DMS153 (cell line): ENCODE measurements around the gene GSG1L.

Experiments used
- DNase-seq: peaks from one replicate; lab custom pipeline; 2025; lab: John Stamatoyannopoulos, UW

The GSG1L gene

DNA sequence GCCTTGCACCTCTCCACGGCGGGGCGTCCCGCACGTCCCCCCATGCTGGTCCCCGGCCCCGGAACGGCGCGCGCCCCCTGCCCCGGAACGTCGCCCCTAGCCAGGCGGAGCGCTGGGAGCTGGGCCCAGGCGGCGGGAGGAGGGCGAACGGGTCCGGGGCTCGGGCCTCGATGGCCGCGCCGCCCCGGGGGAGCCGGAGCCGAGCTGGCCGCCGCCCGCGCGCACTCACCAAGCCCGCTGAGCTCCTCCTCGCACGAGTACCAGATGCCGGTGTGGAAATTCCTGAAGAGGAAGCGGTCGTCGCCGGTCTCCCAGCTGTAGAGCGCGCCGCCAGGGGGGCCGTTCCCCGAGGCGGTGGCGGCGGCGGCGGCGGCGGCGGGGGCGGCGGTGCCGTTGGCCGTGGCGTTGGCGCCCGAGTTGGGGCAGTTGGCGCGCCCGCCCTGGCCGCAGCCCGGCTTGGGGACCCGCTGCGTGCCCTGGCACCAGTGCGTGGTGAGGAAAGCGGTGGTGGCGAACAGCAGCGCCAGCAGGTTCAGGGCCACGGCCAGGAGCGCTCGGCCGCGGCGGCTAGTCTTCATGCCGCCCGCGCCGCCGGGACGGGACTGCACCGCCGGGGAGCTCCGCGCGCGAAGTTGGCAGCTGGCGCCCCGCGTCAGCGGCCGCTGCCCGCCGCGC is 530 bp downstream of the GSG1L start:
- DNase-seq, result no peak

DNA sequence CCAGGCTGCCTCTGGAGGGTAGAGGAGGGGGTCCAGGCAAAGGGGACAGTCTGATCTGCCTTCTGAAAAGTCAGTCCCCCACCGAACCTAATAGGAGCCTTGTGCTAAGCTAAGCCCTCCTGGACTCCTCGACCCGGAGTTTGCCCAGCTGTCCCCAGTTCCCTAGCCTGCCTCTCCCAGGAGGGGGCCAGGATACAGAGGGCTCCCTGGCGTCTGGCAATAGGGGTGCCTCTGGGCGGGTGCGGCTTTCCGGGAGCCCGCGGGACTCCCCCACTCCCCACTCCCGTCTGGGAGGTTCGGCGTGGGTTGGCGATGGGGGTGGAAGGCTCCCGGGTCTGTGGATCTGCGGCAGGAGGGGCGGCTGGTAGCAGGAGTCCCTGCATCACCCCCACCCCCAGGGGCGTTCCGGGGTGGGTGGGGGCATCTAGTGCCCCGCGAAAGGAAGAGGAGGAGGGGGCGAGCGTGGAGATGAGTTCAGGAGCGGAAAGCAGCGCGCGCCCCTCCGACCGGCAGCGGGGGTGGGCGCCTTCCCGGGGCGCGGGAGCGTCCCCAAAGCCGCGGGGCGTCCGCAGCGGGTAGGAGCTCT is 1.2 kb downstream of the GSG1L start:
- DNase-seq, result no peak

DNA sequence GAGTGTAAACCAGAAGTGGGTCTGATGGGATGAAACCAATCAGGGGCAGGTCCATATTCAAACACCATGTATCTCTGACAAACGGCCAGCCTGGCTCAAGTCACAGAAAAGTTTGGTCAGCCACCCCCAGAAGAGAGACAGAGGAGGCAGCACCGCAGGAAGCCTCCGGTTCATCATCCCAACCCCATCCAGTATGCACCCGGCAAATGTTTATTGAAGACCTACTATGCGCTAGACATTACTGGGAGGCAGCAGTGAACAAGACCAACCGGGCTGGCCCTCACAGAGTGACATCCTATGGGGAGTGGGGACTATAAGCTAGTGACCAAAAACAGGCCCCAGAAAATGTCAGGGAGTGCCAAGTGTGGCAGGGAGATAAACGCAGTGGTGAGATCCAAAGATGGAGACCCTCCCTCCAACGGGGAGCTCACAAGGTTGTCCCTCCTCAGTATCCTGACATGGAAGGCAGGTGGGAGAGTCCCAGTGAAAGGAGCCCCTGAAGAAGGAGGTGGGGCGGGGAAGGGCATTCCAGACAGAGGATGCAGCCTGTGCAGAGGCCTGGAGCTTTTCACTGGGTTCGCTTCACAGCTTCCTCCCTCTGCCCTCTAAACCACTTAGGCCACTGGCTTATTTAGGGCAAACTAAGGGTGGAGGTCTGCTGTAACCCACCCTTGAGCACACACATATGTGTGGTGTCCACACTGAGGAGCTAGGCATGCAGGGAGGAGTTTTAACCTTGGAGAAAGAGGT is 2.0 kb downstream of the GSG1L start:
- no peak for DNase-seq

DNA sequence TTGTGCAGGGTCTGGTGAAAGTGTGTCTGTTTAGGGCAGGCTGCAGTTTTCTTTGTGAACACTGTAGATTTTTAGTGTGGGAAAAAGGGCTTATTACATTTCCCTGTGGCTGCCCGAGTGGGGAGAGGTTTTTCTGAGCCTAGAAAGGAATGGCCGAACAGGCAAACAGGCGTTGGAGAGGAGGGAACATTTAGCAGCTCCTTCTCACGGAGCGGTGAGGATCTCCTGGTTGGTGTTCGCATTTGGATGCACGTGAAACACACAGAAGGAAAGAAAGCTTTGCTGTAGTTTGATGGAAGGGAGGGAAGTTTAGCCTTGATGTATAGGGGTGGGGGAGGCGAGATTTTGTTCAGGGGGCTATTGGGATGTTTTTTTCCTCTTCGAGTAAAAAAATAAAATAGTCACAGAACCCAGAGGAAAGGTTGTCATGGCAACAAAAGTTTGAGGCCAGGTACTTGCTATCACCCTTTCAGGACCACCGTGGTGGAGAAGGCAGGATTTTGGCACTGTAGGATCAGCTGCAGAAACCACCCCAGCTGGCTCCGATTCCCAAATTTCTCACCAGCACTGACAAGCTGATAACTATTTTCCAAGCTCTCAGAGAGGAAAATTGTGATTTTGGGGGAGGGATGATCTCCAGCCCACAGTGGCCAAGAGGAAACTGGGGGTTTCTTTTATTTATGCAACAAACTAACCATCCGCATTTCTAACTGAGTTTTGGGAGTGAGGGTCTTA is 3.5 kb downstream of the GSG1L start:
- DNase-seq, result no peak

DNA sequence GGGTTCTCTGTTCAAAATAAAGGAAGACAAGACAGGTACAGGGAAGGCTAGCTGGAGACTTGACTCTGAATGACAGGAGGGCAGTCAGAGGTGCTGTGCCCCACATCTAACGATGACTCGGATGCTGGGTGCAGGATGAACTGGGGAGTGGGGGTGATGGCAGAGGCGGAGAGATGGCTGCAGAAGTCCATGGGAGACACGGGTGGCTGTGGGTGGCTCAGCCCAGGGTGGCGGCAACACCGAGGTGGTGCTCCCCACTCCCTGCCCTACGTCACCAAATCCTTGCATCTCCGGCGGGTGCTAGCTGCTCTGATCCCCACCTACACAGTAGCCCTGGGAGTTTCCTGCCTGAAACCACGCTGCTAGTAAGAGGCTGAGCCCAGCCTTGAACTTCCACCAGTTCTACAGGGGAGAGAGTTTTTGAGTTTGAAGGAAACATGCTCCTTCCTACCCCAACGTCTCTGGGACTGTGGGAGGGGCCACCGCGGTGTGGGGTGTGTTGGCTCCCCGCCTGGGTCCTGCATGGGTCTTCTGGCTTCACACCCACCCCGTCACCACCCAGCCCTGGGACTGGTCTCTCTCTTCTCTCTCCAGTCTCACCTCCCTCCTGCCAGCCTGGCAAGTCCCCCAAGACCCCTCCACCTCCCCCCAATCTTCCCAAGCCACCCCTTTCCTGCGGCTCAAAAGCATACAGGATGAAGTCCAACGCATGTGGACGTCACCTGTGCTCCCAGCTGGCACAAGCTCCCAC is 4.5 kb downstream of the GSG1L start:
- no peak for DNase-seq

DNA sequence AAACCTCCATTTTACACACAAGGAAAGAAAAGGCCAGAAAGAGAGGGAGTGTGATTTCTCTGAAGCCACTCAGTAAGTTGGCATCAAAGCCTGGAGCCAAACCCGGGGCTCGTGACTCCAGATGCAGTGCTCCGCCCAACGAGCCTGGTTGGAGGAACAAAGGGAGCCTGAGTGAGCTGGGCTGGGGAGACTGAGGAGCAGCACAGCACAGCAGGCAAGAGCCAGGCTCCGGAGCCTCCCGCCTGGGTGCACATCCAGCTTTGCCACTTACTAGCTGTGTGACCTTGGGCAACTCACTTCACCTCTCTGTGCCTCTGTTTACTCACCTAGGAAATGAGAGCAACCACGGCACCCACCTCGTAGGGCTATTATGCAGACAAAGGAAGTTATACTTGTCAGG is 5.6 kb downstream of the GSG1L start:
- DNase-seq, result no peak

DNA sequence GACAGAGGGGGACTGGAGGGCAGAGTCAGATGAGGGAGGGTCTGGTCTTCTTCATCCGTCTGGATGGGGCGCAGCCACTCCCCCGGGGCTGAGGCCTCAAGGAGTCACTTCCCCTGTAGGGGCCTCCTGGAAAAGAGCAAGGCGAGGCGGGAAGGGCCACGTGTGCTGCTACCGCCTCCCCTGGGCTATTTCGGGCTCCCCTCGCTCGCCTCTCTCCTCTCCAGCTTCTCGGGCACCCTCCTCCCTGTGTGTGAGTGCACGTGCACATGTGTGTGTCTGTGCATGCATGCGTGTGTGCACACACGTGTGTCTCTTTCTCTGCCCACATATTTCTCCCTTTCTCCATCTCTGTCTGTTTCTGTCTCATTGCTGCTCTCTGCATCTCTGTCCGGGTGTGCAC is 10.1 kb downstream of the GSG1L start:
- no peak for DNase-seq

DNA sequence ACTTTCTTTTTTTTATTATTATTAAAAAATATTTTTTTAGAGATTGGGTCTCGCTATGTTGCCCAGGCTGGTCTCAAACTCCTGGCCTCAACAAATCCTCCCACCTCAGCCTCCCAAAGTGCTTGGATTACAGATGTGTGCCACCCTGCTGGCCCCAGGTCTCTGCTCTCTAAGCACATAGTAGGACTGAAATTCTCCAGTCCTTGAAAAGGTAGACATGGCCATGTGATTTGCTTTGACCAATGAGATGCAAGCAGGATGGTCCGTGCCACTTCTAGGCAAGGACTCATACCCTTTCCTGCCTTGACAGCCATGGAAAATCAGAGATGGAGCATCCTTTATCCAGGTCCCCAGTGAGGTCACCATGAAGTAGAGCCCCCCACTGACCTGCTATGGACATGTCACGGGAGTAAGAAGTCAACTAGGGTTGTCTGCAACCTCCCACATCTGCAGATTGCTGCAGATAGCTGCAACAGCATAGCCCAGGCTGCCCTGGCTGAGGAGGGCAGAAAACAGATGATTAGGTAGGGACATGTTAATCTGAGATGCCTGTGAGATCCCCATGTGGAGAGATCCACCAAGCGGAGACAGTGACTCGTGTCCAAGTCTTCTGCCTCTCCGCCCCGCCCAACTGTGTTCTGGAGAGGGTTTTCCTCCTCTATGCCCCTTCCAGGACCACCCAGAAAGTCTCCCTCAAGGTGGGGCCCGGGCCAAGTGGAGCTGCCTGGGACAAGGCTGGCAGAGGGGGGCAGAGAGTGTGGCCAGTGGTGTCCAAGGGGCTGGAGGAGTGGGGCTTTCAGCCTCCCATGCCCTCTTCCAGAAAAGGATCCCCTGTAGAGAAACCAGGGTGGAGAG is 11.0 kb downstream of the GSG1L start:
- DNase-seq, result no peak

DNA sequence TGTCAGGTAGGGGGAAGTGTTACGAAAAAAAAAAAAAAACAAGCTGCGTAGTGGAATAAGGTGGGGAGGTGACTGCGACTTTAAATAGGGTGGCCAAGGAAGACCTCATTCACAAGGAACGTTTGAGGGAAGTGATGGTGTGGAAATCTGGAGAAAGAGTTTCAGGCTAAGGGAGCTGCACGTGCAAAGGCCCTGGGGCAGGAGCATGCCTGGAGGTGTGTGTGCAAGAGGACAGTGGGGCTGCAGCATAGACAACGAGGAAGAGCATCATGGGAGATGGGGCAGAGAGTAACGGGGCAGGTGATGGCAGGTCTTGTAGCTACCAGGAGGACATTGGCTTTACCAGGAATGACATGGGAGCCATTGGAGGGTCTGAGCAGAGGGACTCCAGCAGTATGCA is 12.0 kb downstream of the GSG1L start:
- DNase-seq, result no peak

DNA sequence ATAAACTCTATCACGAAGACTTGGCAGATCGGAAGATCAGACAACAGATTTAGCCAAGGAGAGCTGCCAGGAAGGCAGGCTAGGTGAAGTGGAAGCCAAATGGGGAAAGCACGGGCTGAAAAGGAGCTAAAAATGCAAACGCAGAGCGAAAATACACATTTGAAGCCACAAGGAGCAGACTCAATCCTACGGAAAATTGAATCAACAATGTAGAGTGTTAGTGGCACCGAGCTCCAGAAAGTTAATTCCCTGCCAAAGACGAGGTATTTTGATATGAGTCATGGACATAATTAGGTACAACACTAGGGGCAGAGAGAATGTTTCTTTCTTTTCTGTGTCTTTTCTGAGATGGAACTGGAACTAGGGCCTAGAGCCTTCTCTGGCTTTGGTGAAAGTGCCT is 20.7 kb downstream of the GSG1L start:
- no peak for DNase-seq

DNA sequence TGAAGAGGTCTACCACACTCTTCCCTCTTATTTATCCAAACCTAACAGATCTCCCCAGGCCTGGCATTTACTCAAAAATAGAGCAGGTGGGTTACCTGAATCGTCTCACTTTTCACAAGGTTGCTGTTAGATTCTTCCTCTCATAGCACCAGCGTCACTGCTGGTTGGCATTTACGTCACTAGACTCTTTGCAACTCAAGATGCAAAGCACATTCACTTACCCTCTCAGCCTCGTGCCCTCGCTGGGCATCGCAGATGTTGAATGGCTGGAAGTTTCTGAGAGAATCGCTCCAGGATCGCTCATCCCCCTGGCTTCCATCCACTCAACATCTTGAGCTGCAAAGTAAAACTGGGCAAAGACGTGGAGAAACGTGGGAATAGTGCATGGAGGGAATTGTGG is 21.9 kb downstream of the GSG1L start:
- DNase-seq, result no peak

DNA sequence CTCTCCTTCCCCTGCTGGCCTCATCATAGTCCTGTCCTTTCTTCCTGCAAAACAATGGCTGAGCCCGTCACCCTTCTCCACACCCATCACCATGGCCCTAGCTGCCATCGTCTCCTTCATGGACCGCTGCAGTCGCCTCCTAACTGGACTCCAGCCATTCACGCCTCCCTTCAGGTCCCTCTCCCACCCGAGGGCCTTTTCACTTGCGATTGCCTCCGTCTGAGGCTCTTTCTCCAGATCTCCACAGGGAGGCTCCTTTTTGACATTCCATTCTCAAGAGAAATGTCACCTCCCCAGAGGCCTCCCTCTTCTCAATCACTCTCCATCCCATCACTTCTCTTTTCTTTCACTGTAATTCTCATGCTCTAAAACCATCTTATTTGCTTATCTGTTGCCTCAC is 23.5 kb downstream of the GSG1L start:
- no peak for DNase-seq

DNA sequence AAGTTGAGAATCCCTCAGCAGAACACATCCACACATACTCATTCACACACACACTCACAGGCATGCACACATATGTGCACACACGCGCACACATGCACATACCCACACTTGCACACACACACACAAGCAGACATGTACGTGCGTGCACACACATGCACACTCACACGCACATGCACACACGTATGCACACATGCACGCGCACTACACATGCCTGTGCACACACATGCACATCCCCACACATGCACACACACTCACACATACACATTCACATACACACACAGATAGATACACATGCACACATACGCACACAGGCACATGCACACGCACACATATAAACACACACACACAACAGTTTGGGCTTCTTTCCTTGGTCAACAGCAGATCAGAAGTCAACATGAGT is 24.0 kb downstream of the GSG1L start:
- DNase-seq, result no peak

DNA sequence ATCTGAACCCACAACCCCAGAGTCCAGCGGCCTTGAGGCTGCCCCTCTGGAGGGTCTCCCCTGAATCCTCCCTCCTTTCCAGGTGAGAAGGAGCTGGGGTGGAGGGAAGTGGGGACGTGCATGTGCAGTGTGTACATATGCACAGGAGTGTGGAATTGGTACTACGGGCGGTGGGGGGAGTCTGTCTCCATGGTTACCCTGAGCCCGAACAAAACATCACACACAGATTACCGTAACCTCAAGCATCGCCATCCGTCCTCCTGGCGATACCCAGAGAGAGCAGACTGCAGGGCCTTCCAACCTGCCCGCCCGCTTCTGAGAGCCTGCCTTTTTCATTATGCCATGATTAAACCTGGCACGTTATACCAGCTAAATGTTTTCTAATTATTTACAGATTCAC is 25.1 kb downstream of the GSG1L start:
- DNase-seq, result no peak

DNA sequence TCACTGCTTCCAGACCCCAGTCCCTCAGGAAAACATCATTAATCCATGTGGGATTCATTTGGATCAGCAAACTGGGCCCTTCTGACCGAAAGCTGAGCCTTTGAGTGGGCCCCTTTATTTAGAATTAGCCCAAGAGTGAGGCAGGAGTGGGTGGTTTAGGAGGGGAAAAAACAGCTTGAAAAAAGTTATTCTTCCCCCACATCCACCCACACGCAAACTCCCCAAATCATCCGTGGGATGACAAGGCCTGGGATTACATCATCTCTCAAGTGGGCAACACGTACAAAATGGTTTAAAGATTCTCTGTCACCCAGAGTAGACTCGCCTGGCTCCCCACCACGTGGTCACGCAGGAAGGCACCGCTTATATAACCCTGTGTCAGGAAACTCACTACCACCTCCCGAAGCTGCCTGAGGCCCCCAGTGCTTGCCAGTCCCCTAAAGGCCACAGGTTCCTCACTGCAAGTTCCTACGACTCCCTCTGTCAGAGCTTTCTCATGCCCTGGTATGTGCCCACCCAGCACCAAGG is 27.6 kb downstream of the GSG1L start:
- no peak for DNase-seq

DNA sequence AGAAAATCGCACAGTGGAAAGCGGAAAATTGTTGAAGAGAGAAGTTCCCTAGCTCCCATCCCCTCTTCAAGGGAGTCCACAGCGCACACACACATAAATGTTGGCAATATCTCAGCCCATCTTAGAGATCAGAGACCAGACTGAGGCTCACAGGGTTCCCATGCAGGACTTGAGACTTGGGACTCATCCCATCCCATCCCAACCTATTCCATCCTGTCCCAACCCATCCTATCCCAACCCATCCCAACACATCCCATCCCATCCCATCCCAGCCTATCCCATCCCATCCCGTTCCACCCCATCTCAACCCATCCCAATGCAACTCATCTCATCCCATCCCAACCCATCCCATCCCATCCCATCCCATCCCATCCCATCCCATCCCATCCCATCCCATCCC is 29.6 kb downstream of the GSG1L start:
- DNase-seq, result no peak

DNA sequence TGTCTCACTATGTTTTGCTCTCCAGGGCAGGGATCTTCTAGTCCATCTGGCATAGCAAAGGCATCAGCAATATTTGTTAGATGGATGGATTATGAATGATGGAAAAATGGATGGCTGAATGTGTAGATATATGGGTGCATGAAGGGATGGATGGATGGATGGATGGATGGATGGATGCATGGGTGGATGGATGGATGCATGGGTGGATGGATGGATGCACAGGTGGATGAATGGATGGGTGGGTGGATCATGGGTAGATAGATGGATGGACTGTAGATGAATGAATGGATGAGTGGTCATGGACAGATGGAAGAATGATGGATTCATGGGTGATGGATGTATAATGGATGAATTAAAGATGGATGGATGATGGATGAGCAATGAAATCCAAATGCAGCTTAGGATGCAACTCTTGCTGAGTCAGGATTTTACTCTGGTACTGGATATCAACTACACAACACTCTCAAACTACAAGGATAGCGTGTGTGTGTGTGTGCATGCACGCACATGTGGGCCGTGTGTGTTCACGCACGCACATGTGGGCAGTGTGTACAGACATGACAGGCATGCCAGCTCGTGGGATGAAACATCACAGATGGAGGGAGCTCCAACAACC is 34.0 kb downstream of the GSG1L start:
- DNase-seq, result no peak

DNA sequence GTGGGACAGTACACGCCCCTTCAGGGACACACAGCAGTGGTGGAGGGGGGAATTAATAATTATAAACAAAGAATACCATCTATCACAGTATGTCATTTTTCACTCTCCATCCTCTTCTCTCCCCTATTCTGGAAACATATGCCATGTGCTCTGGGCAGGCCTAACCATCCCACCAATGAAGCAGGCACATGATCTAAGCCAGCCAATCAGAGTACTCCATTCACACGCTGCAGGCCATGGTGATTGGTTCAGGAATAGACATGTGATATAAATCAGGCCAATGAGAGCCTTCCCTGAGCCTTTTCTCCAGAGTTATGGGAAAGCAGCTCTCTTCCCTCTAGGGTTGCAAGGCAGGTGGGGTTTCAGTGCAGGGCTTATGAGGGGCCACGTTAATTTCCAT is 36.5 kb downstream of the GSG1L start:
- DNase-seq, result no peak

DNA sequence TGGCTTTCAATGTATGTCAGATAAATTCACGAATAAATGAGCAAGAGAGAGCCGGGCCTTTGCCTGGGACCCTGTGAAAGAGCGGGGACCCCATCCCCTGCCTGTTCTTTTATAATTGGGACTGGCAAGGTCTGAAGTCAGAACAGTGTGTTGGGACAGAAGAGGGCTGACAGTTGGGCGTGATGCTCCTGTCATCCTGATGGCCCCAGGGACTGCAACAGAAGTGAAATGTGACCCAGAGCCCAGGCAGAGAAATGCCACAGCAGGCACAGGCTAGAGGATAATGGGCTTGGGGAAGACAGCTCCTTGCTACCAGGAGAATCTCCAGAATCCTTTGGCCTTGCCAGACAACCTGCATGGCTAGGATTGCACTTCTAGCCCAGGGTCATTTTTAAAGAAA is 37.9 kb downstream of the GSG1L start:
- no peak for DNase-seq

DNA sequence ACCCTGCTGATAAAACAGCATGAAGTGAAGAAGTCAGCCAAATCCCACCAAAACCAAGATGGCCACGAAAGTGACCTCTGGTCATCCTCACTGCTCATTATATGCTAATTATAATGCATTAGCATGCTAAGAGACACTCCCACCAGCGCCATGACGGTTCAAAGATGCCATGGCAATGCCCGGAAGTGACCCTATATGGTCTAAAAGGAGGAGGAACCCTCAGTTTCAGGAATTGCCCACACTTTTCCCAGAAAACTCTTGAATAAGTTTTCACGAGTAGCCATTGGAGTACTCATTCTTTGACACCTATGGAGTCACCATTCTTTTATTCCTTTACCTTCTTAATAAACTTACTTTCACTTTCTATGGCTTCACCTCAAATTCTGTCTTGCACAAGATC is 44.3 kb downstream of the GSG1L start:
- DNase-seq, result no peak

DNA sequence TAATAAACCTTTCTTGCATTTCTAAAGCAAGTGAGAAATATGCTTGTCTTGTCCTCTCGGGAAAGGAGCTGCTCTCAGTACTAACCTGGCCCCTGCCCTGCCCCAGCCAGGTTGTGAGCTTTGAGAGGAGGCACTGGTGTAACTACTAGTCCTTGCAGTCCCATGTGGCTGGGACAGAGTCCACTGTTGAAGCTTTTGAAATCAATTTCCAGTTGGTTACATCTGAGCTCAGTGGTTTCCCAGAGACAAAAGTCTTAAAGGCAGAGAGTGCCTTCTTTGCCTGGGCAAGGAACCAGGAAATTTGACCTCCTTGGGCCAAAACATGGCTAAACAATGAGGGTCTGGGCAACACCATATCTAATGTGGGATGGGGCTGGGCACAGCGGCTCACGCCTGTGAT is 48.7 kb downstream of the GSG1L start:
- no peak for DNase-seq
